ENCODE data around the gene SIM2. TPM values are rescaled to one million over a fixed set of nuclear protein-coding genes. Genes with fewer than 3 reads are reported as not detected.

Gene SIM2
- total and polyA plus RNA-seq, 4 donors = not detected

DNA sequence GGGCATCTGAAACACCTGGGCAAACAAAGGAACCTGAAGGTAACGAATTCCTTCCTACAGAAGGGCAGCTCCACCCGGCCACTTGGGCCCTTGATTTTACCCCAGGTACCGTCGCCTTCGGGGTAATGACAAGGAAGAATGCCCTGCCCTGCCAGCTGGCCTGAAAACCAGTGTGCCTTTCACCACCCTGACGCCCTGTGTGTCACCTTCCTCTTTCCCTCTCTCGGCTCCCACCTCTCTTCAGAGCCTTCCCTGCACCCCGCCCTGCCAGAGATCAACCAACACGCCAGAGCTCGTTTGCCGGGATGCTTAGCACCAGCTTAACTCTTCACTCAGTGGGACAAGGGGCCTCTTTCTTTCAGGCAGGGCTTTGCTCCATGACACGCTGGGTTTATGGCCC is 86.0 kb downstream of the SIM2 start:
- WGBS, 2 donors = 93 to 96% methylated on average over 12 of the region's 12 CpGs
- no peaks in the 10 kb centered on the region for H3K36me3 ChIP-seq (ENCODE audit: control insufficient read depth in 1 of 2, insufficient read depth in 2 of 2, low read length in 1 of 2)
- ATAC-seq (ENCODE audit: low FRiP score) (no peak), DNase-seq (no peak)
- H3K27me3 ChIP-seq (ENCODE audit: control insufficient read depth in 1 of 2, insufficient read depth in 2 of 2, low read length in 1 of 2) = no peaks in the 10 kb centered on the region
- intact Hi-C loops (cut with DNase I) = no loop called here
- H3K9me3 ChIP-seq (ENCODE audit: control insufficient read depth, low read length) = no peaks in the 10 kb centered on the region
- no peaks in the 10 kb centered on the region for H3K4me1 ChIP-seq (ENCODE audit: control insufficient read depth in 1 of 2, insufficient read depth in 2 of 2, low read length in 2 of 2)
- no peak overlapping the region for H3K4me3 ChIP-seq (ENCODE audit: low read length in 2 of 2)
- H3K27ac ChIP-seq (ENCODE audit: low read depth in 1 of 2, low read length in 2 of 2) = no peak overlapping the region

GRCh38 chr21:36785615-36786014 is 86.7 kb downstream of the SIM2 start:
- intact Hi-C loops (cut with DNase I) = no loop called here
- no peak overlapping the region for H3K27ac ChIP-seq (ENCODE audit: low read depth in 1 of 2, low read length in 2 of 2)
- no peaks in the 10 kb centered on the region for H3K9me3 ChIP-seq (ENCODE audit: control insufficient read depth, low read length)
- H3K4me1 ChIP-seq (ENCODE audit: control insufficient read depth in 1 of 2, insufficient read depth in 2 of 2, low read length in 2 of 2) = no peaks in the 10 kb centered on the region
- DNase-seq = no peak
- 87 to 96% methylated on average over 2 of the region's 2 CpGs for WGBS, 2 donors
- H3K4me3 ChIP-seq (ENCODE audit: low read length in 2 of 2) = no peak overlapping the region
- H3K27me3 ChIP-seq (ENCODE audit: control insufficient read depth in 1 of 2, insufficient read depth in 2 of 2, low read length in 1 of 2) = no peaks in the 10 kb centered on the region
- ATAC-seq (ENCODE audit: low FRiP score) = no peak
- no peaks in the 10 kb centered on the region for H3K36me3 ChIP-seq (ENCODE audit: control insufficient read depth in 1 of 2, insufficient read depth in 2 of 2, low read length in 1 of 2)

DNA sequence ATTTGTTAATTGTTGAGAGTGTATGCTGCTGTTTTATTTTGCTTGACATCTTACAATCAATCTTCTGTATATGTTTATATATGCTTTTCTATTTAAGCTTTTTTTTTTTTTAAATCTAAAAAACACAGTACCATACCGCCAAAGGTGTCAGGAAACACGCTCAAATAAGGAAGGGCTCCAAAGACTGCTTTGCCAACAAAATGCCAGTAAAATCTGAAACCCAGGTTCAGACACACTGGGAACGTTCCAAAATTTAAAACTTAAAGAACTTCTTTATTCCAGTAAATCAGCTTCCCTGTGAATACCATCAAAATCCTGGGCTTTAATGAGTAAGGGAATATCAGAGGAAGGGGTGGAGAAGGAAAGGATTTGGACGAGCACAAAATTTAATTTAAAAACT is 87.3 kb downstream of the SIM2 start:
- intact Hi-C loops (cut with DNase I) = no loop called here
- no peaks in the 10 kb centered on the region for H3K27me3 ChIP-seq (ENCODE audit: control insufficient read depth in 1 of 2, insufficient read depth in 2 of 2, low read length in 1 of 2)
- WGBS, 2 donors = 94 to 95% methylated on average over 4 of the region's 4 CpGs

DNA sequence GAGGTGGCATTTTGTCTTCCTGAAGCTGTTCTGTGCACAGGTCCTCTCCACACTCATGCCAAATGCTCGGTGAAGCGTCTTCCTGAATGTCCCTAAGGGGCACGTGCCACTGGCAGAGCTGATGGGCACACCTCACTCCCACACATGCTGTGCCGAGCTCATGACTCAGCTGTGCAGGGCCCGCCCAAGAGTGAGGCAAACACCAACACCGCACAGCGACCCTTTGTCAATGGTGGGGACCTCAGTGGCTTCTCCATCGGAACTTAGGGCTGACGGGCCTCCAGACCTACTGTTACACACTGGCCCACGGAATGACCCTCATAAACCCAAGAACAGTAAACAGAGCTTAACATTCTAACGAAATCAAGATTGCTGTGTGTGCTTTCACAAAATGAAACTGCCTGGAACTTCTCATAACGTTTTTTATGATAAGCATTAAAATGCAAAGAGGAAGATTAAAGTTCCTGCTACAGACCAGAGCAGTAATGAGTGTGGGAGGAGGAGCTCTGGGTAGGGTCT is 89.3 kb downstream of the SIM2 start:
- H3K4me3 ChIP-seq (ENCODE audit: low read length in 2 of 2) = no peak overlapping the region
- 82 to 89% methylated on average over 12 of the region's 12 CpGs for WGBS, 2 donors
- H3K27me3 ChIP-seq (ENCODE audit: control insufficient read depth in 1 of 2, insufficient read depth in 2 of 2, low read length in 1 of 2) = no peaks in the 10 kb centered on the region
- H3K36me3 ChIP-seq (ENCODE audit: control insufficient read depth in 1 of 2, insufficient read depth in 2 of 2, low read length in 1 of 2) = no peaks in the 10 kb centered on the region
- H3K9me3 ChIP-seq (ENCODE audit: control insufficient read depth, low read length) = no peaks in the 10 kb centered on the region
- intact Hi-C loops (cut with DNase I) = no loop called here
- ATAC-seq (ENCODE audit: low FRiP score) = no peak
- no peak overlapping the region for H3K27ac ChIP-seq (ENCODE audit: low read depth in 1 of 2, low read length in 2 of 2)
- DNase-seq = no peak
- no peaks in the 10 kb centered on the region for H3K4me1 ChIP-seq (ENCODE audit: control insufficient read depth in 1 of 2, insufficient read depth in 2 of 2, low read length in 2 of 2)

More for the DNA sequence above, 87.3 kb downstream of the SIM2 start:
- no peak overlapping the region for H3K4me3 ChIP-seq (ENCODE audit: low read length in 2 of 2)
- DNase-seq (no peak), ATAC-seq (ENCODE audit: low FRiP score) (no peak)
- no peaks in the 10 kb centered on the region for H3K4me1 ChIP-seq (ENCODE audit: control insufficient read depth in 1 of 2, insufficient read depth in 2 of 2, low read length in 2 of 2)
- H3K27ac ChIP-seq (ENCODE audit: low read depth in 1 of 2, low read length in 2 of 2) = no peak overlapping the region
- no peaks in the 10 kb centered on the region for H3K36me3 ChIP-seq (ENCODE audit: control insufficient read depth in 1 of 2, insufficient read depth in 2 of 2, low read length in 1 of 2)
- no peaks in the 10 kb centered on the region for H3K9me3 ChIP-seq (ENCODE audit: control insufficient read depth, low read length)

GRCh38 chr21:36790616-36791015 is 91.7 kb downstream of the SIM2 start:
- H3K4me1 ChIP-seq (ENCODE audit: control insufficient read depth in 1 of 2, insufficient read depth in 2 of 2, low read length in 2 of 2) = no peaks in the 10 kb centered on the region
- no peak overlapping the region for H3K27ac ChIP-seq (ENCODE audit: low read depth in 1 of 2, low read length in 2 of 2)
- H3K4me3 ChIP-seq (ENCODE audit: low read length in 2 of 2) = no peak overlapping the region
- no peaks in the 10 kb centered on the region for H3K36me3 ChIP-seq (ENCODE audit: control insufficient read depth in 1 of 2, insufficient read depth in 2 of 2, low read length in 1 of 2)
- whole genome bisulfite sequencing, 2 donors = 70 to 72% methylated on average over 7 of the region's 7 CpGs
- DNase-seq = no peak
- ATAC-seq (ENCODE audit: low FRiP score) = no peak
- H3K9me3 ChIP-seq (ENCODE audit: control insufficient read depth, low read length) = no peaks in the 10 kb centered on the region
- no peaks in the 10 kb centered on the region for H3K27me3 ChIP-seq (ENCODE audit: control insufficient read depth in 1 of 2, insufficient read depth in 2 of 2, low read length in 1 of 2)
- intact Hi-C loops (cut with DNase I) = no loop called here

- Histone ChIP-seq H3K36me3 (ENCODE audit: control insufficient read depth in 1 of 2, insufficient read depth in 2 of 2, low read length in 1 of 2) (no peaks in the 10 kb centered on the region), H3K4me1 (ENCODE audit: control insufficient read depth in 1 of 2, insufficient read depth in 2 of 2, low read length in 2 of 2) (no peaks in the 10 kb centered on the region), H3K4me3 (ENCODE audit: low read length in 2 of 2) (no peak overlapping the region), H3K9me3 (ENCODE audit: control insufficient read depth, low read length) (no peaks in the 10 kb centered on the region), H3K27ac (ENCODE audit: low read depth in 1 of 2, low read length in 2 of 2) (no peak overlapping the region), H3K27me3 (ENCODE audit: control insufficient read depth in 1 of 2, insufficient read depth in 2 of 2, low read length in 1 of 2) (no peaks in the 10 kb centered on the region)
- no peak for ATAC-seq (ENCODE audit: low FRiP score)
- 47 to 64% methylated on average over 10 of the region's 10 CpGs for WGBS, 2 donors
- intact Hi-C loops (cut with DNase I) = no loop called here
- no peak for DNase-seq
These were observed 92.3 kb downstream of the SIM2 start for GRCh38 chr21:36791180-36791579.

- Histone ChIP-seq H3K27ac (ENCODE audit: low read depth in 1 of 2, low read length in 2 of 2) (no peak overlapping the region), H3K27me3 (ENCODE audit: control insufficient read depth in 1 of 2, insufficient read depth in 2 of 2, low read length in 1 of 2) (no peaks in the 10 kb centered on the region), H3K4me1 (ENCODE audit: control insufficient read depth in 1 of 2, insufficient read depth in 2 of 2, low read length in 2 of 2) (no peaks in the 10 kb centered on the region), H3K36me3 (ENCODE audit: control insufficient read depth in 1 of 2, insufficient read depth in 2 of 2, low read length in 1 of 2) (no peaks in the 10 kb centered on the region), H3K4me3 (ENCODE audit: low read length in 2 of 2) (no peak overlapping the region), H3K9me3 (ENCODE audit: control insufficient read depth, low read length) (no peaks in the 10 kb centered on the region)
- 84 to 86% methylated on average over 21 of the region's 21 CpGs for WGBS, 2 donors
- DNase-seq = no peak
- intact Hi-C loops (cut with DNase I) = no loop called here
- ATAC-seq (ENCODE audit: low FRiP score) = no peak
These were observed 93.0 kb downstream of the SIM2 start for GRCh38 chr21:36791695-36792470.

DNA sequence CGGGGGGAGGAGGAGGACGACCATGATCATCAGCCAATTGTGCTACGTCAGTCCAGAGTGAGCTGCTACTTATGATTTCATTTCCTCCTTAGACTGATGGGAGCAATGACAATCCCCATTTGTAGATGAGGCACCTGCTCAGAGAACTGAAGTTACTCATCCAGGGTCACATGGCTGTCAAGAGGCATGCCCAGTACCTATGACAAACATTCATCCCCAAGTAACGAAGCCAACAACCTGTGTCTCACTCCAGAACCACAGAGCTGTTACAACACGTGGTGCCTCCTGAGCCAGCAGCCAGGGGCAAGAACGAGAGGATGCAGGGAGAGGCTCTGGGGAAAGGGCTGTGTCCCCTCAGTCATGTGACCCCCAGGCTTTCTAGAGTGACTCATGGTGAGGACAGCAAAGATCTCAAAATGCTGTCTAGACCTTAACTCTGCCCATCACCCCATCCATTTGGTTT is 93.6 kb downstream of the SIM2 start:
- no peak overlapping the region for H3K27ac ChIP-seq (ENCODE audit: low read depth in 1 of 2, low read length in 2 of 2)
- DNase-seq (no peak), ATAC-seq (ENCODE audit: low FRiP score) (no peak)
- intact Hi-C loops (cut with DNase I) = no loop called here
- H3K4me3 ChIP-seq (ENCODE audit: low read length in 2 of 2) = no peak overlapping the region
- H3K9me3 ChIP-seq (ENCODE audit: control insufficient read depth, low read length) = no peaks in the 10 kb centered on the region
- WGBS, 2 donors = 80 to 84% methylated on average over 6 of the region's 6 CpGs
- H3K27me3 ChIP-seq (ENCODE audit: control insufficient read depth in 1 of 2, insufficient read depth in 2 of 2, low read length in 1 of 2) = no peaks in the 10 kb centered on the region
- no peaks in the 10 kb centered on the region for H3K4me1 ChIP-seq (ENCODE audit: control insufficient read depth in 1 of 2, insufficient read depth in 2 of 2, low read length in 2 of 2)
- H3K36me3 ChIP-seq (ENCODE audit: control insufficient read depth in 1 of 2, insufficient read depth in 2 of 2, low read length in 1 of 2) = peaks cover 0 to under 1% of the 10 kb centered on the region in 2 donors

DNA sequence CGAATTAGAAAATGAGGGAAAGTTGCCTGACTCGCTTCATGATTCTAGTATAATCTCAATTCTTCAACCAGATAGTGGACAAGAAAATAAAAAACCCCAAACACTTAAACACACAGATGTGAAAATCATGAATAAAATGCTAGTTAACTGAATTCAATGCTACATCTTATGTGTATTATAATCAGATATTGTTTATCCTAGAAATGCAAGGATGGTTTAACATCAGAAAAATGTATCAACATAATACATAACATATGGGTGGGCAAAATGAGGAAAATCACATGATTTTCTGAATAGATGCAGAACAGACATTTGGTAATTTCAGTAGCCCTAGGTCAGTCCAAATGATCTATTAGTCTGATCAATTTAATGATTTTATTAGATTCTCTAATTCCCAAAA is 97.2 kb downstream of the SIM2 start:
- no peak overlapping the region for H3K27ac ChIP-seq (ENCODE audit: low read depth in 1 of 2, low read length in 2 of 2)
- ATAC-seq (ENCODE audit: low FRiP score) (no peak), DNase-seq (no peak)
- H3K36me3 ChIP-seq (ENCODE audit: control insufficient read depth in 1 of 2, insufficient read depth in 2 of 2, low read length in 1 of 2) = peaks cover 0 to 3% of the 10 kb centered on the region in 2 donors
- 94 to 96% methylated on average over 2 of the region's 2 CpGs for WGBS, 2 donors
- intact Hi-C loops (cut with DNase I) = no loop called here
- no peaks in the 10 kb centered on the region for H3K4me1 ChIP-seq (ENCODE audit: control insufficient read depth in 1 of 2, insufficient read depth in 2 of 2, low read length in 2 of 2)
- H3K27me3 ChIP-seq (ENCODE audit: control insufficient read depth in 1 of 2, insufficient read depth in 2 of 2, low read length in 1 of 2) = no peaks in the 10 kb centered on the region
- no peak overlapping the region for H3K4me3 ChIP-seq (ENCODE audit: low read length in 2 of 2)
- H3K9me3 ChIP-seq (ENCODE audit: control insufficient read depth, low read length) = no peaks in the 10 kb centered on the region
